Esophagus (tissue), 2 donors: ENCODE results near the gene IVL. TPM values are rescaled to one million over a fixed set of nuclear protein-coding genes. Genes with fewer than 3 reads are reported as not detected.

Experiments used
- H3K27ac ChIP-seq, 2 donors: one replicate each; pipeline ENCODE4 v1.5.1; 2013; ENCODE audit warnings: low read depth in 2 of 2, mild to moderate bottlenecking in 2 of 2, inconsistent platforms in 1 of 2, low read length in 1 of 2, moderate library complexity in 1 of 2
- H3K27me3 ChIP-seq, 2 donors: one replicate each; pipeline ENCODE4 v1.6.1; 2013; ENCODE audit warnings: low read length in 2 of 2, control low read depth in 1 of 2, mild to moderate bottlenecking in 1 of 2; ENCODE audit not compliant: insufficient read depth in 2 of 2, control insufficient read depth in 1 of 2
- H3K36me3 ChIP-seq, 2 donors: one replicate each; pipeline ENCODE4 v1.6.1; 2013; ENCODE audit warnings: low read length in 1 of 2; ENCODE audit not compliant: control insufficient read depth in 2 of 2, insufficient read depth in 2 of 2
- H3K4me1 ChIP-seq, 2 donors: one replicate each; pipeline ENCODE4 v1.6.1; 2013; ENCODE audit warnings: low read length in 1 of 2; ENCODE audit not compliant: control insufficient read depth in 2 of 2, insufficient read depth in 2 of 2
- H3K4me3 ChIP-seq, 2 donors: one replicate each; pipeline ENCODE4 v1.5.1; 2013; ENCODE audit warnings: low read length in 2 of 2, mild to moderate bottlenecking in 2 of 2, low read depth in 1 of 2, moderate library complexity in 1 of 2
- H3K9me3 ChIP-seq, 2 donors: one replicate each; pipeline ENCODE4 v1.6.1; 2013; ENCODE audit warnings: mild to moderate bottlenecking in 2 of 2, low read depth in 1 of 2, low read length in 1 of 2, moderate library complexity in 1 of 2; ENCODE audit not compliant: control insufficient read depth in 2 of 2, insufficient read depth in 1 of 2
- WGBS, 2 donors: extraction: QIAGEN DNeasy Blood & Tissue Kit; methylation state at CpG; one replicate each; pipeline ENCODE4 v1.1.7; 2013; 5-methylcytosine and 5-hydroxymethylcytosine counted together
- polyA plus RNA-seq, 2 donors: library from polyadenylated mRNA; stranded (reverse); fragments of 200-250 nt; gene quantifications; one replicate each; pipeline ENCODE4 v1.2.3, GENCODE V29; 2013
- donor health status: healthy with polysubstance abuse.
- donor health status: Bipolar disorder and iron deficiency.

IVL gene
- polyA plus RNA-seq = 100 to 1,000 TPM; 161 to 344 TPM

GRCh38 chr1:152907686-152908601 lies at the start of gene IVL:
Gene IVL (plus strand): TSS chr1:152908546. CDS start chr1:152909798, 1,252 bp downstream.
- 75 to 78% methylated on average over 4 of the region's 4 CpGs for WGBS, 2 donors
- peak within 1 kb of the TSS; percentile 29 to 48 for H3K4me3 ChIP-seq

GRCh38 chr1:152859696-152860095 lies 48.6 kb upstream of the IVL start, which contains the start of gene LCE7A:
Gene LCE7A (plus strand): TSS chr1:152859996. CDS start chr1:152860698, 702 bp downstream.
- H3K4me1 ChIP-seq = peaks cover 0 to 1% of the 10 kb centered on the region in 2 donors
- no peaks in the 10 kb centered on the region for H3K27me3 ChIP-seq
- H3K36me3 ChIP-seq = no peaks in the 10 kb centered on the region
- no peak within 1 kb of the TSS for H3K27ac ChIP-seq
- no peaks in the 10 kb centered on the region for H3K9me3 ChIP-seq
- WGBS, 2 donors = 88 to 93% methylated on average over 3 of the region's 3 CpGs
- H3K4me3 ChIP-seq = no peak within 1 kb of the TSS

More at GRCh38 chr1:152907686-152908601, at the start of gene IVL:
- Histone ChIP-seq H3K27me3 (no peaks in the 10 kb centered on the region), H3K36me3 (no peaks in the 10 kb centered on the region), H3K4me1 (peaks cover 5 to 8% of the 10 kb centered on the region in 2 donors), H3K27ac (peak within 1 kb of the TSS; percentile 38 to 76), H3K9me3 (peaks cover 2 to 5% of the 10 kb centered on the region in 2 donors)

GRCh38 chr1:152860129-152860528 lies 48.2 kb upstream of the IVL start:
- no peaks in the 10 kb centered on the region for H3K9me3 ChIP-seq
- peaks cover 0 to 1% of the 10 kb centered on the region in 2 donors for H3K4me1 ChIP-seq
- 84 to 86% methylated on average over 3 of the region's 3 CpGs for WGBS, 2 donors
- no peaks in the 10 kb centered on the region for H3K27me3 ChIP-seq
- no peaks in the 10 kb centered on the region for H3K36me3 ChIP-seq
- no peak overlapping the region for H3K27ac ChIP-seq
- no peak overlapping the region for H3K4me3 ChIP-seq

- Histone ChIP-seq H3K36me3 (no peaks in the 10 kb centered on the region), H3K27ac (no peak overlapping the region), H3K27me3 (no peaks in the 10 kb centered on the region), H3K9me3 (no peaks in the 10 kb centered on the region), H3K4me3 (no peak overlapping the region), H3K4me1 (peaks cover 0 to 1% of the 10 kb centered on the region in 2 donors)
- 74 to 88% methylated on average over 4 of the region's 4 CpGs for WGBS, 2 donors
Measured at GRCh38 chr1:152861374-152861773, 47.0 kb upstream of the IVL start.

- Histone ChIP-seq H3K4me3 (no peak overlapping the region), H3K27me3 (no peaks in the 10 kb centered on the region), H3K9me3 (no peaks in the 10 kb centered on the region), H3K4me1 (peaks cover 0 to 1% of the 10 kb centered on the region in 2 donors), H3K36me3 (no peaks in the 10 kb centered on the region), H3K27ac (no peak overlapping the region)
Measured at GRCh38 chr1:152864443-152864842, 43.9 kb upstream of the IVL start.

- Histone ChIP-seq H3K36me3 (no peaks in the 10 kb centered on the region), H3K4me3 (no peak overlapping the region), H3K27ac (no peak overlapping the region), H3K4me1 (peaks cover 0 to 1% of the 10 kb centered on the region in 2 donors), H3K27me3 (no peaks in the 10 kb centered on the region), H3K9me3 (no peaks in the 10 kb centered on the region)
- 76 to 82% methylated on average over 2 of the region's 2 CpGs for WGBS, 2 donors
Measured at GRCh38 chr1:152866321-152866720, 42.0 kb upstream of the IVL start.

GRCh38 chr1:152869808-152870419 lies 38.4 kb upstream of the IVL start:
- no peaks in the 10 kb centered on the region for H3K9me3 ChIP-seq
- H3K27ac ChIP-seq = no peak overlapping the region
- 34% methylated on average over 9 of the region's 9 CpGs for WGBS, 2 donors
- no peaks in the 10 kb centered on the region for H3K4me1 ChIP-seq
- no peaks in the 10 kb centered on the region for H3K36me3 ChIP-seq
- no peak overlapping the region for H3K4me3 ChIP-seq
- no peaks in the 10 kb centered on the region for H3K27me3 ChIP-seq

GRCh38 chr1:152870831-152871730 lies 37.3 kb upstream of the IVL start:
- H3K4me3 ChIP-seq = no peak overlapping the region
- 51 to 54% methylated on average over 17 of the region's 17 CpGs for WGBS, 2 donors
- H3K27ac ChIP-seq = no peak overlapping the region
- no peaks in the 10 kb centered on the region for H3K27me3 ChIP-seq
- H3K4me1 ChIP-seq = no peaks in the 10 kb centered on the region
- H3K9me3 ChIP-seq = no peaks in the 10 kb centered on the region
- no peaks in the 10 kb centered on the region for H3K36me3 ChIP-seq

GRCh38 chr1:152871731-152872126 lies 36.6 kb upstream of the IVL start:
- 87 to 92% methylated on average over 6 of the region's 6 CpGs for WGBS, 2 donors
- no peaks in the 10 kb centered on the region for H3K36me3 ChIP-seq
- H3K4me3 ChIP-seq = no peak overlapping the region
- no peak overlapping the region for H3K27ac ChIP-seq
- H3K9me3 ChIP-seq = no peaks in the 10 kb centered on the region
- no peaks in the 10 kb centered on the region for H3K27me3 ChIP-seq
- no peaks in the 10 kb centered on the region for H3K4me1 ChIP-seq
